Activated naive CD8-positive, alpha-beta T cell treated with anti-CD3 and anti-CD28 coated beads, Interleukin-2, amount 10 ng/mL, durations not matched to agents 7 days and 5 days (primary cell): ENCODE data around the gene RORC. TPM values are rescaled to one million over a fixed set of nuclear protein-coding genes. Genes with fewer than 3 reads are reported as not detected.

ENCODE experiments used
- ATAC-seq: fragments of 150-1000 bp; cut with Tn5 transposase; one replicate; pipeline ENCODE4 v1.10.0; 2021; ENCODE audit warnings: low read depth, moderate library complexity
- POLR2A ChIA-PET: fragments of 350-600 bp; sonication (Branson Sonifier 250); formaldehyde crosslinking; loops from one replicate; lab custom pipeline; 2021; ENCODE audit warnings: antibody characterized with exemption; lab: Charles Lee
- DNase-seq: peaks from one replicate; pipeline ENCODE4 v3.0.0; 2021
- H3K27ac Mint-ChIP-seq: one replicate; pipeline ENCODE4 v1.8.0; 2022; ENCODE audit warnings: mild to moderate bottlenecking, mixed read lengths
- H3K27me3 Mint-ChIP-seq: one replicate; pipeline ENCODE4 v1.8.0; 2022; ENCODE audit warnings: mild to moderate bottlenecking, moderate library complexity, mixed read lengths
- H3K36me3 Mint-ChIP-seq: one replicate; pipeline ENCODE4 v1.8.0; 2021; ENCODE audit warnings: mild to moderate bottlenecking, mixed read lengths
- H3K4me1 Mint-ChIP-seq: one replicate; pipeline ENCODE4 v1.8.0; 2021; ENCODE audit warnings: mixed read lengths
- H3K4me3 Mint-ChIP-seq: one replicate; pipeline ENCODE4 v1.8.0; 2022; ENCODE audit warnings: mild to moderate bottlenecking, moderate library complexity, mixed read lengths
- H3K9me3 Mint-ChIP-seq: one replicate; pipeline ENCODE4 v1.8.0; 2021; ENCODE audit warnings: mixed read lengths
- total RNA-seq, 2 experiments: library from RNA; stranded (reverse); gene quantifications; one replicate each; pipeline ENCODE4 v1.2.3, GENCODE V29; 2021

Gene RORC
- total RNA-seq, 2 experiments from 2014 or later: 1.2 to 1.4 TPM

DNA sequence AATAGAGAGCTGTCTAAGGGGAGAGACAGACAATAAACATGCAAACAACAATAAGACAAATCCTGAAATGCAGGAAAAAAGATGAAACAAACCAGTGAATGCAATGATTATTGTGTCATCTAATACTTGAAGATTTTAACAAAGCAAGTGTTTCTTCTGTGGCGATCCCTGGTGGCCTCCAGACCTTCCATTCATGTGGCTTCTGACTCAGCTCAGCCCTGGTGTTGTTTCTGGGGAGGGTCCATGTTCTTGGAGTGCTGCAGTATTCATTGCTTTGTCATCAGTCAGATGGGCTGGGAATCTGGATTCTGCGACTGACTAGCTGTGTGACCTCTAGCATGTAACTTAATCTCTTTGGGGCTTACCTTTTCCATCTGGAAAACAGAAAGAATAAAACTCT, 9.5 kb upstream of the RORC start:
- H3K4me1 Mint-ChIP-seq: peaks cover 30% of the 10 kb centered on the region
- H3K4me3 Mint-ChIP-seq: no peak overlapping the region
- peaks cover 10% of the 10 kb centered on the region for H3K27me3 Mint-ChIP-seq
- no peak overlapping the region for H3K27ac Mint-ChIP-seq
- POLR2A ChIA-PET: no interaction called here
- ATAC-seq: no peak
- H3K9me3 Mint-ChIP-seq: no peaks in the 10 kb centered on the region
- DNase-seq: no peak
- no peaks in the 10 kb centered on the region for H3K36me3 Mint-ChIP-seq

DNA sequence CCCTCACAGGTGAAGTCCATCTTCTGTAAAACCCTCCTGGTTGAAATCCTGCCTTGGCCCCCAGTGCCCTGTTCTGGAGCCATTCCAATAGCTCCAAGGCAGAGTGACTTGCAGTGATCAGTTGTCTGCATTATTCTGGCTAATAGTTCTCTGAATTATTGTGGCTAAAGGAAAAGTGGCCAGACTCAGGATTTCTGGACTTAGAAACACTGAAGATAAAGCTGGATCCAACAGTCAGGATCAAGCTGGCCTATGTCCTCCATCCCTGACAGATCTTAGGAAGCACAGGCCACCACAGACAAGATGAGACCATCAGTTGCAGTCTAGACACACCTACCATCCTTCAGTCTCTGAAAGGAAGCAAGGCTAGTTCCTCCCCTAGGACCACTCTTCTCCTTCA, 8.8 kb upstream of the RORC start:
- no peaks in the 10 kb centered on the region for H3K9me3 Mint-ChIP-seq
- H3K4me3 Mint-ChIP-seq: no peak overlapping the region
- DNase-seq (no peak), ATAC-seq (no peak)
- H3K4me1 Mint-ChIP-seq: peaks cover 30% of the 10 kb centered on the region
- no peaks in the 10 kb centered on the region for H3K36me3 Mint-ChIP-seq
- H3K27me3 Mint-ChIP-seq: peaks cover 10% of the 10 kb centered on the region
- POLR2A ChIA-PET: no interaction called here
- no peak overlapping the region for H3K27ac Mint-ChIP-seq

DNA sequence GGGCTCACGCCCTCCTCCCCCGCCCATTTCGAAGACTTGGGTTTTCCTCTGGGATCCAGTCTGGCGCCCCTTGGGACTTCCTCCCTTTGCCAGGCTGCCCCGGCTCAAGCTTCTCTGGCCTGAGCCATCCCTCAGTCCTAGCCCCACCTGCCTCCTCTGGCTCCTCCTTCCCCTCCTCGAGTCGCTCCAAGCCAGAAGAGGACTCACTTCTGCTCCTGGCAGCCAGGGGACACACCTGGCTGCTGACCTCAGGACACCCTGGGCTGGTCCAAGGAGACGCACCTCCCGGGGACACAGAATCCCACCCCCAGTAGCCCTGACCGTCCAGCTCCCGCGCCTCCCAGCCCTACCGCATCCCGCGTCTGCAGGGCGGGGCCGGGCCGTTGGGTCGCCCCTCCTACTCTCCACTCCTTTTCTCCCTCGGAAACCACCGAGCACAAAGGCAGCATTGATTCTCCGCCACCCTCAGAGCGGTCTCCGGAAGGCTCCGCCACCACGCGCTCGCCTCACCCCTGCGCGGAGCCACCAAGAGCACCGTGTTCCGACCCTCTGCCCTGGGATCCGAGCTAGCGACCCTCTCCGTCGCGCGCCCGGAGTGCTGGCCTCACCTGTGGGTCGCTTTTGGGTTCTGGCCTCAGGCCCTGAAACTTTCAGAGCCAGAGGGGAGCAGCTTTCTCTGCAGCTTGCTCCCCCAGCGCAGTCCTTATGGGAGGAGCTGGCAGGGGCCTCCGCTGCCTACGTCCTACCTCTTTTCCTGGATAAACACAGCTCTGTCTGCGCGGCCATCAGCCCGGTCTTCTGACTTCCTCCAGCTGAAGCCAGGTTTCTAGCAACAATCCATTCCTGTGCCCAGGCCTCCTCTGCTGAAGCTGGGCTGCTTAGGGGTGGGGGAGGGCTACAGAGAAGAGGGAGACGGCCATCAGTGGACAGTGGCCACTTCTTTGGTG, 8.1 kb upstream of the RORC start, which contains the start of gene C2CD4D:
TSS of gene C2CD4D (minus strand) at position 364 of the 947 bp plus-strand sequence. CDS start 831 bp downstream, outside the sequence.
- H3K4me1 Mint-ChIP-seq: peaks cover 30% of the 10 kb centered on the region
- peak; percentile 70 for ATAC-seq
- peak; percentile 69 for DNase-seq
- peak within 1 kb of the TSS; percentile 50 for H3K27ac Mint-ChIP-seq
- POLR2A ChIA-PET: no interaction called here
- no peaks in the 10 kb centered on the region for H3K36me3 Mint-ChIP-seq
- H3K4me3 Mint-ChIP-seq: peak within 1 kb of the TSS; percentile 76
- H3K9me3 Mint-ChIP-seq: no peaks in the 10 kb centered on the region
- peaks cover 10% of the 10 kb centered on the region for H3K27me3 Mint-ChIP-seq

DNA sequence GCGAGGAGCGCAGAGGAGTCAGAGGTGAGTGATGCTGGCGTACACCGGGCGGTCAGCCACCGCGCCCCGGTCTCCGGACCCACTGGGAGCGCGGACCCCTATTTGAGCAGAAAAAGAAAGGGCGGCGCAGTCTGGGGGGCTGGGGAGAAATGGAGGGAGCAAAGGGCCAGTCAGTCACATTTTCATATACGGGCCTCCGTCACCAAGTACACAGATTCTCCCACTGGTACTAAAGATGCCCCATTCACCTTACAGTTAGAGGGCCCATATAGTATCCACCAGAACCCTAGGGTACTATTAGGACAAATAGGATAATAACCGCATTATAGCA, 7.4 kb upstream of the RORC start:
- no peaks in the 10 kb centered on the region for H3K36me3 Mint-ChIP-seq
- H3K4me1 Mint-ChIP-seq: peaks cover 30% of the 10 kb centered on the region
- DNase-seq (no peak), ATAC-seq (no peak)
- POLR2A ChIA-PET: no interaction called here
- peaks cover 9% of the 10 kb centered on the region for H3K27me3 Mint-ChIP-seq
- no peak overlapping the region for H3K27ac Mint-ChIP-seq
- H3K9me3 Mint-ChIP-seq: no peaks in the 10 kb centered on the region
- H3K4me3 Mint-ChIP-seq: peak overlapping the region; percentile 76

DNA sequence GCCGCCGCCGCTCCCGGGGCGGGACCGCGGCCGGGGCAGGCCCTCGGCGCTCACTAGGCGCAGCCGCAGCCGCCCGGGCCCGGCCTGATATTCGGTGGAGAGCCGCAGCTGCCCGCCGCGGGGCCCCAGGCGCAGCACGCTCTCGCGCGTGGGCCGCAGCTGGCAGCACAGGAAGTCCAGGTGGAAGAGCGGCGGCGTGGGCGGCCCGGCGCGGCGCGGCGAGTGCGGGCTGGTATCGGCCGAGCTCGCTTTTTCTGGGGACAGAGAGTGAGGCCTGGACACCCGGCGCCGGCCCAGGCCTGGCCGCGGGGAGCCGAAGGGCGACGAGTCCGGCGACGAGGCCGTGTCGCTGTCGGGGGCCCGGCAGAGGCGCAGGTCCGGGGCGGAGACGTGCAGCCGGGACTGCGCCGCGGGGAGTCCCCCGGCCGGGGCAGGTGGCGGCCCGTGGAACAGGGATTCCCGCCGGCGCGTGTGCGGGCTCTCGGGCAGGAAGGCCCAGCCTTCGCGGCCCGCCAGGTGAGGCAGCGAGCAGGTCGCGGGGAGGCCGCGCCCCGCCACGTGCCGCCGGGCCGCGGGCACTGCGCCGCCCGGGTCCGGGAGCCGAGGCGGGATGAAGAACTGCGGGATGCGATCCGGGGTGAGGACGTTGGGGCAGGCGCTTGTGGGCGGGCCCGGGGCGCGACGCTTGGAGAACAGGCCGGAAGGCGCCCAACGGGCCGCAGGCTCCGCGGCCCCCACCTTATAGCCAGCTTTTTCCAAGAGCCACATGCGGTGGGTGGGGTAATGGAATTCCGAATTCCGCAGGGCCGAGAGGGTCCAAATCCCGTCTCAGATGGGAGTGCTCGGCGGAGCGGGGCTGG, 6.8 kb upstream of the RORC start:
- peak; percentile 20 for ATAC-seq
- POLR2A ChIA-PET: interaction anchor here (0.6 kb wide), 1 partner anchor 166 kb away, joined by 3 read pairs; no protein-coding TSS in a partner anchor
- Mint-ChIP-seq H3K27ac (no peak overlapping the region), H3K9me3 (no peaks in the 10 kb centered on the region), H3K27me3 (peaks cover 9% of the 10 kb centered on the region), H3K4me1 (peaks cover 36% of the 10 kb centered on the region), H3K4me3 (peak overlapping the region; percentile 76), H3K36me3 (no peaks in the 10 kb centered on the region)
- peak; percentile 62 for DNase-seq

DNA sequence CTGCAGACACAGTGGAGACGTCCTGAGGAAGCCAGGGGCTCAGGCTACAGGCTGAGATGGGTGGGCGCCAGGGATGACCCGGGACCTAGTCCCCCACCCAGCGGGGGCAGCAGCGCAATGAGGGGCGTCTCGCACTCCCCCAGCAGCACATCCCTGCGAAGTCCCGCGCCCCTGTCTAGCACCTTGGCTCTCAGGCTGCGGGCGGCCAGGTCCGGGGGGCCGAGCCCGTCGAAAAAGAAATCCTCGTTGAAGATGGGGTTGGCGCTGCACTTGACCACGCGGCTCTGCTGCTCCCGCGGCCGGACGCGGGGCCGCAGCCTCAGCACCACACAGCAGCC, 6.3 kb upstream of the RORC start:
- POLR2A ChIA-PET: no interaction called here
- Mint-ChIP-seq H3K4me3 (peak overlapping the region; percentile 86), H3K9me3 (no peaks in the 10 kb centered on the region), H3K4me1 (peaks cover 41% of the 10 kb centered on the region), H3K27ac (peak overlapping the region; percentile 90), H3K36me3 (no peaks in the 10 kb centered on the region), H3K27me3 (peaks cover 9% of the 10 kb centered on the region)
- DNase-seq: peak; percentile 45
- no peak for ATAC-seq

DNA sequence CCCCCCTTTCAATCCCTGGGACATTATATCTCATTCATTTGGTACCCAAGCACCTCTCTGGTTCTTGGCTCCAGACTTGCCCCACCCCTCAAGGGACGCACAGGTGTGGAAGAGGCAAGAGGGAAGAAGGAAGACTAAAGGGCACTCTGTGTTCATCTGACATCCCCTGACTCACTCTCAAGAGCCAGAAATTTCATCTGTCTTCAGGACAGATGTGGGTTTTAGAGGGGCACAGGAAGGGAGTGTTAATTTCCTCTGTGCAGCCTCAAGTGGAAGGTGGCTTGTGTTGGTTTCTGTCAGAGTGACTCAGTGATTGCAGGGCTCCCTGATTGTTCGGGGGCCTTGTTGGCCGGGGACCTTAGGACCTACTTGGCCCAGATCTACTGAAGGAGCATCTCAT, 5.6 kb upstream of the RORC start:
- Mint-ChIP-seq H3K27me3 (peaks cover 9% of the 10 kb centered on the region), H3K27ac (peak overlapping the region; percentile 90), H3K4me3 (peak overlapping the region; percentile 86), H3K36me3 (no peaks in the 10 kb centered on the region), H3K4me1 (peaks cover 45% of the 10 kb centered on the region), H3K9me3 (no peaks in the 10 kb centered on the region)
- ATAC-seq (peak; percentile 26), DNase-seq (no peak)
- POLR2A ChIA-PET: interaction anchor here (1.1 kb wide), 1 partner anchor 648 kb away, joined by 5 read pairs; the partner anchor contains the start of gene VPS72

DNA sequence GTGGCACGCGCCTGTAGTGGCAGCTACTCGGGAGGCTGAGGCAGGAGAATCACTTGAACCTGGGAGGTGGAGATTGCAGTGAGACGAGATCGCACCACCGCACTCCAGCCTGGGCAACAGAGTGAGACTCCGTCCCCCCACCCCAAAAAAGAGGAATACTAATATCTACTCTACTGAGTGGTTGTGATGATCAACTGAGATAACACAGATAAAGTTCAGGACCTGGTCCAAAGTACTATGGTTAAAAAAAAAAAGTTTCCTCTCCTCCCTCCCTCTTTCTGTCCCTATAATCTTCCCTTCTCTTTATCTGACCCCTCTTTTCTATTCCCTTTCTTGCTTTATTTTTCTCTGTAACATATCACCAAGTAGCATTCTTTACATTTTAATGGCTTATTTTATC, 4.0 kb upstream of the RORC start:
- no peak overlapping the region for H3K4me3 Mint-ChIP-seq
- no peak overlapping the region for H3K27ac Mint-ChIP-seq
- ATAC-seq (no peak), DNase-seq (no peak)
- POLR2A ChIA-PET: no interaction called here
- peaks cover 9% of the 10 kb centered on the region for H3K27me3 Mint-ChIP-seq
- peaks cover 44% of the 10 kb centered on the region for H3K4me1 Mint-ChIP-seq
- H3K36me3 Mint-ChIP-seq: no peaks in the 10 kb centered on the region
- H3K9me3 Mint-ChIP-seq: no peaks in the 10 kb centered on the region

DNA sequence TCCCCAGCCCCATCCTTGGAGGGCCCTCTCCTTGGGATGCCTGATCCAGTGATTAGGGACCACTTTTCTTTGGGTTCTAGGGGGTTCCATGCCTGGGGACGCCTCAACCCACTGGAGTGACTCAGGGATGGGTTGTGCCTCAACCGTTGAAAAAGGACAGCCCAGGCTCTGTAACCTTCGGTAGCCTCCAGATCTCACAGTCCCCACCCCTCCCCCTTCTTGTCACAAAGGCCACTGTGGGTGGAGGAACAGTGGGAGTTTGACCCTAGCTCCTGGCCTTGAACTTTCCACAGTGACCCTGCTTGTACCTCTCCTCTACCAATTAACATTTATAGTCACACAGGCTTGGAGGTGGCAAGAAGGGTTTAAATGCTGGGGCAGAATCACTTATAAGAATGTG, 2.6 kb upstream of the RORC start:
- Mint-ChIP-seq H3K27ac (no peak overlapping the region), H3K4me1 (peaks cover 51% of the 10 kb centered on the region), H3K9me3 (no peaks in the 10 kb centered on the region), H3K27me3 (peaks cover 6% of the 10 kb centered on the region), H3K4me3 (no peak overlapping the region), H3K36me3 (no peaks in the 10 kb centered on the region)
- POLR2A ChIA-PET: interaction anchor here (0.6 kb wide), 1 partner anchor 811 kb away, joined by 5 read pairs; no protein-coding TSS in a partner anchor
- no peak for DNase-seq
- ATAC-seq: no peak

DNA sequence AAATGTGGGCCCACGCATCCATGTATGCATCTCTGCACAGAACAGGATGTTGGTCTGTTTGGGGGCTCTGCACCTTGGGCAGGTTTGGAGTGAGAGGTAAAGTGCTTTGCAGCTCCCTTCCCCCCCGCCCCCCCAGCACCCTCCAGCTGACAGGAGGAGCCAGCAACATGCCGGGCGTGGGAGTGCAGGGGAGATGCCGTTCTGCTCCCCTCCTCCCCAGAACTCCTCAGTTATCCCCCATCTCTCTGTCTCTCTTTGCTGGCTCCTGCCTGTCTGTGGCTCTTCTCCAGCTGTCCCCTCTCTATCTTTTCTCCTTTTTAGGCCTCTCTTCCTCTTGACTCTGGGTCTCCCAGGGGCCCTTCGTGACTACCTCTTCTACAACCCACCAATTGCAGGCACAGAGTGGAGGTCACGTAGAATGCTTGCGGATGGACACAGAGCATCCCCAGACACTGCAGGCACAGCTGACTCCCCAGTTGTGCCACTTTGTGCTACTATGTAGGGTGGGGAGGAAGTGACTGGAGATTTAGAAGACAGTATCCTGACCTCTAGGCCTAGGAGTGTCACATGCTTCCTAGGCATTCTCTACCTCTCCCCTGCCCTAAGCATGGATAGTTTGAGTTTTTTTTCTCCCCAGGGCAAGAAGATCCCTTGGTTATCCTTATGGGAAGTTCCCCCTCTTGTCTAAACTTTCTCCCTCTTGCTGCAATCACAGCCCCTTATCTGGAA, 1.7 kb upstream of the RORC start:
- no peak overlapping the region for H3K4me3 Mint-ChIP-seq
- DNase-seq: no peak
- H3K36me3 Mint-ChIP-seq: no peaks in the 10 kb centered on the region
- H3K27ac Mint-ChIP-seq: no peak overlapping the region
- H3K9me3 Mint-ChIP-seq: no peaks in the 10 kb centered on the region
- POLR2A ChIA-PET: no interaction called here
- H3K4me1 Mint-ChIP-seq: peaks cover 53% of the 10 kb centered on the region
- no peak for ATAC-seq
- H3K27me3 Mint-ChIP-seq: peaks cover 6% of the 10 kb centered on the region

DNA sequence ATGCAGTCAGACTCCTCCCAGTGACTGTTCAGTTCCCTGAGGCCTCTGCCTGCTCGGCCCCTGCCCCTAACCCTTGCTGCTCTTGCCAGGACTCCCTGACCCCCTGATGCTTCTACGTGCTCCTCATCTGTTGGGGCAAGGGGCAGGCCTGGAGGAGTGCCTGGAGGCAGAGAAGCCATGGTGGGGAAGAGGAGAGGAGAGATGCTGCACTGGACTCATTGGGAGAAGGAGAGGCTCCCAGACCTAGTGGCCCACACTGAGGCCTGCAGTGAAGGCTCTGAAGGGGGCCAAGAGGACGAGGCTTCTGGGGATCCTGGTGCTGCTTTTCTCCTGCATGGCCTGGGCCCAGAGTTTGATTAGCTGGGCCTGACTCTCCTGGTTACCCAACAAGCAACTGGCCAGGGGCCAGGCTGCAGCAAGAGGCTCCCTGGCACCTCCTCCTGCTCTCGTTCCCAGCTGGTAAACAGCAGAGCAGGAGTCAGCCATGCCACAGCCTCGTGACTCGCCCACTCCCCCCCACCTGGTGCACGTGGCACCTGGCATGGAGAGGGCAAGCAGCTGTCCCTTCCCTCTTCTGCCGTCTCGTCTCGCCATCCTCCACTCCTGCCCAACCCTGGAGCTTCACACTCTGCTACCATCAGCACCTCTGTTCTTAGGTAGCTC, 847 bp upstream of the RORC start:
- no peak for DNase-seq
- no peak overlapping the region for H3K4me3 Mint-ChIP-seq
- H3K9me3 Mint-ChIP-seq: no peaks in the 10 kb centered on the region
- ATAC-seq: no peak
- no peak overlapping the region for H3K27ac Mint-ChIP-seq
- peaks cover 55% of the 10 kb centered on the region for H3K4me1 Mint-ChIP-seq
- H3K36me3 Mint-ChIP-seq: no peaks in the 10 kb centered on the region
- H3K27me3 Mint-ChIP-seq: peaks cover 4% of the 10 kb centered on the region
- POLR2A ChIA-PET: no interaction called here

DNA sequence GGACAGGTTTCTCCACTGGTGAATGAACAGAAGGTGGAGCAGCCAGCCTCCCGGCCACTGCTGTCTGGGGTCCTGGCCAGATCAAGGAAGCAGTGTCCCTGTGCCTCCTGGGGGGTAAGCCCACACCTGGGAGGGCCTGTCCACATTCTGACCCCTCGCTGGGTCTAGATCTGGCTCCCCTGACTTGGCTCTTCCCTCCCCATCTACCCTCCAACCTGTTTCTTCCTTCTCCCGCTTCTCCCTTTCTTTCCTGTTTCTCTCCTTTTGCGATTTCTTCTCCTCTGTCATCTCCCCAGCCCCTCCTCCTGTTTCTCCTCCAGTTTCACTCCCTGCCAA, 378 bp downstream of the RORC start:
- Mint-ChIP-seq H3K4me3 (no peak overlapping the region), H3K36me3 (no peaks in the 10 kb centered on the region), H3K9me3 (no peaks in the 10 kb centered on the region), H3K27ac (peak overlapping the region; percentile 74), H3K27me3 (no peaks in the 10 kb centered on the region), H3K4me1 (peaks cover 44% of the 10 kb centered on the region)
- ATAC-seq: no peak
- no peak for DNase-seq
- POLR2A ChIA-PET: interaction anchor here (0.7 kb wide), 1 partner anchor 10 kb away, joined by 3 read pairs; no protein-coding TSS in a partner anchor
